NCI-H2171 (cell line): Measurements from ENCODE around the gene WDR18.
"Not testable (repeated sequence)": the region's sequence is repeated elsewhere in the genome, so short reads cannot be mapped to it uniquely, and the experiment has no call there.

Source experiments
- DNase-seq: peaks from one replicate; lab custom pipeline; 2025; lab: John Stamatoyannopoulos, UW

WDR18 gene

DNA sequence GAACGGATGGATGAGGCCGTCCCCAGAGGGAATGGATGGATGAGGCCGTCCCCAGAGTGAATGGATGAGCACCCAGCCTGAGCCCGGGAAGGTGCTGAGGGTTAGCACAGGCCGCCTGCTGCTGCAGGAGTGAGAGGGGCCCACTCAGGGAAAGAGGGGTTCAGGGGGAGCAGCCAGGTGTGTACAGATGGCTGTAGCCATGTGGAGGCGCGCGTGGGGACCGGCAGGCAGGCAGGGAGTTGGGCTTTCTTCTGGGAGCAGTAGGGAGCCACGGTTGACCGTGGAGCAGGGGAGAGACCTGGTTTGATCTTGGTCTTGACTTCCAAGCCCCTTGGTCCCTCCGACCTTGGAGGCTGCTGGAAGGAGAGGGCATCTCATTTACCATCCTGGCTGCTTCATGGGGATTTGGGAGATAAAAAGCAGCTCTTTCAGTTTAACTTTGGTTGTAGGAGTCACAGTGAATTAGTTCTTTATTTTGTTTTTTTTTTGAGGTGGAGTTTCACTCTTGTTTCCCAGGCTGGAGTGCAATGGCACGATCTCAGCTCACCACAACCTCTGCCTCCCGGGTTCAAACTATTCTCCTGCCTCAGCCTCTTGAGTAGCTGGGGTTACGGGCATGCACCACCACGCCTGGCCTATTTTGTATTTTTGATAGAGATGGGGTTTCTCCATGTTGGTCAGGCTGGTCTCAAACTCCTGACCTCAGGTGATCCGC lies 33.6 kb upstream of the WDR18 start:
- no peak for DNase-seq

DNA sequence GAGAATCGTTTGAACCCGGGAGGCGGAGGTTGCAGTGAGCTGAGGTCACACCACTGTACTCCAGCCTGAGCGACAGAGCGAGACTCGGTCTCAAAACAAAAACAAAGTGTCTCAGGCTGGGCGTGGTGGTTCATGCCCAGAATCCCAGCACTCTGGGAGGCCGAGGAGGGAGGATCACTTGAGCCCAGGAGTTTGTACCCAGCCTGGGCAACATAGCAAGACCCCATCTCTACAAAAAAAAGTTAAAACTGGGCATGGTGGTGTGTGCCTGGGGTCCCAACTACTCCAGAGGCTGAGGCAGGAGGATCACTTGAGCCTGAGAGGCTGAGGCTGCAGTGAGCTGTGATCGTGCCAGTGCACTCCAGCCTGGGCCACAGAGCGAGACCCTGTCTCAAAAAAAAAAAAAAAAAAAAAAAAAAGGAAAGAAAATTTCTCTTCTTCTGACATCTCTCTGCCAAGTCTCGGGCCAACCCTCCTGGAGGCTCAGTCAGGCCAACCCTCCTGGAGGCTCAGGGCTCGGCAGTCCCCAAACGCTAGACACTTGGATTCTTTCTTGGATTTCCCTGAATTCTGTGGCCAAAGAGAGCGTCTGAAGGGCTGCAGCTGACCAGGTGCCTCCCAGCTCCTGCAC lies 32.0 kb upstream of the WDR18 start:
- DNase-seq: no peak

DNA sequence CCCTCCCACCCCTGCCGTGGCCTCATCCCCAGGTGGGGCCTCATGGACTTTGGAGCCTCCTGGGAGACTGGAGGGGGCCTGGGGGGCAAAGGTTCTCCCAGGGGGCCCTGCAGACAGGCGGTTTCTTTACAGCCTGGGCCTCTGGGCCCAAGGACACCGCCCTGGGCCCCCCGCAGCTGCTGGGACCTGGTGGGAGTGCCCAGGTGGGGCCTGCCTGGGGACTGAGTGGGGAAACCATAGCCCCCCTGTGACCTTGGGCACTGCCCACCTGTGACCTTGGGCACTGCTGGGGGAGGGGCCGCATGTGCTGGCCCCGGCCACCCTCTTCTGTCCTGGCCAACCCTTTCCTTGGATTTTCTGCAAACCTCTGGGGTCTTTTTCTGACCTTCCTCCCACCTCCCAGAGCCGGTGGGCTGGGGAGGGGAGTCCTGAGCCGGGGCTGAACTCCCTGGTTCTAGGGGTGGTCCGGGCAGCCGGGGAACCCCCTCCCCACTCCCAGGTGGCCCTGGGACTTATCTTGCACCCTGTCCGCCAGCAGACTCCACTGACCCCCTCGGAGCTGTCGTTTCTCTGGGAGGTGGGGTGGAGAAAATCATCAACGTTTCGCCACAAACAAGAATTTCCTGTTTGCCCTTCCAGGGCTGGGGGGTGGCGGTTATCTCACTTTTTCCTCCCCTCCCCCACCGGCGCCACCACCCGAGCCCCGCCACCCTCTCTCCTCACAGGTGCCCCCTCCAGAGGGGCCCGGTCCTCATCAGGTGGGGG lies 31.3 kb upstream of the WDR18 start:
- DNase-seq: no peak

DNA sequence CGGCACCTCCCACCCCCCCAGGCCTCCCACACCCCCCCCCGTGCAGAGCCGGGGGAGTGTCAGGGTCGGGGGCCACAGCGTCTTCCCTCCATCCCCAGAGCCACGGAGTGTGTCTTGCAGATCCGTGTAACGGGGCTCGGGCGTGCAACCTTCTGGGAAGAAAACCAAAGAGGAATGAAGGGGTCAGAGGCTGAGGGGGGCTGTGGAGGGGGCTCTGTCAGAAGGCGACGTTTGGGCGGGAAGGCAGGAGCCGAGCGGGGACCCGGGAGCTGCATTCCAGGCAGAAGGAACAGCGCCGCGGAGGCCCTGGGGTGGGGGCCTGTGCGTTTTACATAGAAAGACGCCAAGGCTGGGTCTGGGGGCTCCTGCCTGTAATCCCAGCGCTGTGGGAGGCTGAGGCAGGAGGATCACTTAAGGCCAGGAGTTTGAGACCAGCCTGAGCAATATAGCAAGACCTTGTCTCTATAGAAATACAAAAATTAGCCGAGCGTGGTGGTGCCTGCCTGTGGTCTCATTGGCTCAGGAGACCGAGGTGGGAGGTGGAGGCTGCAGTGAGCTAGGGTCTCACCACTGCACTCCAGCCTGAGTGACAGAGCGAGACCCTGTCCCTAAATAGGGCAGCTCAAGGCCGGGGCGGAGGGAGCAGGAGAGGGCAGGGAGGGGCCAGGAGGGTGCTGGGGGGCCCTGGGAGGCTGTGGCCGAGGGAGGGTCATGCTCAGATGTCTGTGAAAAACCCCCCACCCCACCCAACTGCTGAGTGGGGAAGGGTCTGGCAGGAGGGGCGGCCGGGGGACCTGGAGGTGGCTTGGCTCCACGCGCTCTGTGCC lies 30.5 kb upstream of the WDR18 start:
- no peak for DNase-seq

DNA sequence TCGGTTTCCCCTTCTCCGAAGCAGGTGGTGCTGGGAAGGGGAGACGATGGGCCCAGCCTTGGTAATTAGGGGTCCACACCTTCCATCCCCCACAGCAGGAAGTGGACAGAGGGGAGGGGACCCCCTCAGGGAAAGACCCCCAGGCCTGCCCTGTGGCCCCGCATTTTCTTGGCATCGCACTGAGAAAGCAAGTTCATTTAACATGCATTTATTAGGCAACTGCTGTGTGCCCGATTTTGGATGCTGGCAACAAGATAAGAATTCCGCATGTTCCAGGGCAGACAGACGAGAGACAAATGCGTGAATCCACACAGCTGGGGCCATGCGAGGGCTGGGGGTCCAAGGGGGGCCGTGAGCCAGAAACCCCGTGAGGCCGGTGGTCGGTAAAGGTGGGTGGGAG lies 29.9 kb upstream of the WDR18 start:
- no peak for DNase-seq

DNA sequence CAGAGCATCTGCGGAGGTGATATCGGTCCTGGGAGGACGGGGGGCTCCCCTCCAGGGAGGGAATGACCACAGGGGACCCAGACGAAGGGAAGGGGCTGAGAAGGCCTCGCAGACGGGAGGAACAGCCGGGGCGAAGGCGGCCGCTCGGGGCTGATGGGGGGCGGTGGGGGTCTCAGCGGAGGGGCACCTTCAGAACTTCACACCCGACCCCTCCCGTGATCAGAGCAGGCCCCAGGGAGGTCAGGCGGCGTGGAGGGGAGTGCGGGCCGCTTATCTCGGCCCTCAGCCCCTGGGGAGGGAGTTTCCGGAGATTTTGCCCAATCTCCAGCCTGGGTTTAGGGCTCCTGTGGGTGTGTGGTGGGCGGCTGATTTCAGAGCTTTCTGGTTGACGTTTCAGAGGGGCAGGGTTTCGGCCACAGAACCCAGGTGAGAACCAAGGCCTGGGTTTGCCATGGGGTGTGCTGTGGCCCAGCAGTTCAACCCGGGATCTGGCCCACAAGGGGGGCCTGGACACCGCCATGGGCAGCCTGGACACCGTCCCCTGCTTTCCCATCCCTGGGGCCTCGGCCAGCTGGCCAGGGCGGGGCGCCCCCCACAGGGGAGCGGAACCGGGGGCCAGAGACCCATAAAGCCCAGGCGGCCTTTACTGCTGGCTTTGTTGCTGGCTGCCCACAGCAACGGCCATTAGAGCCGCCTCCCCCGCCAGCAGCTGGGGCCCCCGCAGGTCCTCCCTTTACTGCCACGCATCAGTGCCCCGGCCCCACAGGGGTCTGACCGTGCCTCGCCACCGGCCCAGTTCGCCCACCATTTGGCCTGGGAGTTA lies 29.3 kb upstream of the WDR18 start:
- DNase-seq: no peak

DNA sequence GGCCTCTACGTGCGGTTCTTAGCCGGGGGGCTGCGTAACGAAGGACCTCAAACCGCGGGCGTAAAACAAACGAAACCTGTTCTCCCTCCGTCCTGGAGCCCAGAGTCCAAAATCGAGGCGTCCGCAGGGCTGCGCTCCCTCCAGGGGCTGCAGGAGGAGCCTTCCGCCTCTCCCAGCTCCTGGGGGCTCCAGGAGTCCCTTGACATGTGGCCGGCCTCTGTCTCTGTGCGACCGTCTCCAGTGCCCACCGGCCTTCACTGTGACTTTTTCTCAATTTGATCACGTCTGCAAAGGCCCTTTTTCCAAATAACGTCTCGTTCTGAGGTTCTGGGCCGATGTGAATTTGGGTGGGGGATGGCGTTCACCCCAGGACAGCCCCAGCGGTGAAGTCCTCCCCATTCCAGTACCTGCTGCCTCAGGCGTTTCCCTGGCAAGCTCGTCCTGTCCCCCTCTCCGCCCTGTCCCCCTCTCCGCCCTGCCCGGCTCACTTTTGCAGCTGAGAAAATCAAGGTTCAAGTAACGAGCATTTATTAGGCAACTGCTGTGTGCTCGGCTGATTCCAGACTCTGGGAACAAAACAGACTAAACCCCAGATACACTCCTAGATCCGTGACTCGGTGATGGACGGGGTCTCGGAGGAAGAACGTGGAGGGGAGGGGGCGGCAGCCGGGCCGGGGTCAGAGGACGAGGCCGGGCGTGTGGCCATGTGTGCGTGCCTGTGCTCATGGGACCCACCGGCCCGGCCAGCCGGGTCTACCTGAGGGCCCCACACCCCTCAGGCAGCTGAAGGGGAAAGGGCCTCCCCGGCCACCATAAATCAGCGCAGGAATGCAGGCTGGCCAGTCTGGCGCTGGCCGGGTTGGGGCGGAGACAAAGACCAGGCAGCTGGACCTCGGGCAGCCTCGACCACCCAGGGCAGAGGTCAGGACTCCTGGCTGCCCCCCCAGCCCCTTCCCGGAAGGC lies 28.1 kb upstream of the WDR18 start:
- DNase-seq: no peak

DNA sequence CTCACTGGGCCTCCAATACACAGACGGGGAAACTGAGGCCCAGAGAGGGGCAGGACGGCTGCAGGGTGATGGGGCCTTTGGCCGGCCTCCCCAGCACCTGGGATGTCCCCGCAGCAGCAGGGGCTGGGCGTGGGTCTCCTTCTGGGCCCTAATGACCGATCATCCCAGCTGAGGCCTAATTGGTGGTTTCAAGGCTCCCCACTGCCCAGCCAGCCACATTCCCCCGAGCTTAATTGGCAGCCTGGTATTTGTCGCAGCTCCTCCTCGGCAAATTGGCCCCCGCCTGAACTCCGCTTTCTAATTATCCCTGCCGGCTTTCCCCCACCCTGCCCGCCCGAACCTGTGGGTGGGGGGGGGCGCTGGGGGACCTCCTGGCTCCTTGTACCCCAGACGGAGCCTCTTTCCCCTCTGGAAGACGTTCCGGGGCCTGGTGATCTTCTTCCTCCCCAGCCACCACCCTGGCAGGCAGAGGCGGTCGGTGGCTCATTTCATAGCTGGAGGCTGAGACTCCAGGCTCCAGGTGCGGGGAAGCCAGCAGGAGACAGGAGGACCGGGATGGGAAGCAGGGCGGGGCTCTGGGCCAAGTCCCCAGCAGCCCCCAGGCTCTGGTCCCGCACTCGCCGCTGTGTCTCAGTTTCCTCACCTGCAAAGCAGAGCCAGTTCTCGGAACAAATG lies 27.2 kb upstream of the WDR18 start:
- no peak for DNase-seq

DNA sequence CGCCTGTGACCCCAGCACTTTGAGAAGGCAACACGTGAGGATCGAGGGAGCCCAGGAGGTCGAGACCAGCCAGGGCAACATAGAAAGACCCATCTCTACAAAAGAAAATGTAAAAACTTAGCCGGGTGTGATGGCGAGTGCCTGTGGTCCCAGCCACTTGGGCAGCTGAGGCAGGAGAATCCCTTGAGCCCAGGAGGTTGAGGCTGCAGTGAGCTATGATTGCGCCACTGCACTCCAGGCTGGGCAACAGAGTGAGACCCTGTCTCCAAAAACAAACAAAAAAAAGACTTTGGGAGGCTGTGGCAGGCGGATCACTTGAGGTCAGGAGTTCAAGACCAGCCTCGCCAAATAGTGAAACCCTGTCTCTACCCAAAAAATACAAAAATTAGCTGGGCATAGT lies 26.6 kb upstream of the WDR18 start:
- DNase-seq: not testable (repeated sequence)

DNA sequence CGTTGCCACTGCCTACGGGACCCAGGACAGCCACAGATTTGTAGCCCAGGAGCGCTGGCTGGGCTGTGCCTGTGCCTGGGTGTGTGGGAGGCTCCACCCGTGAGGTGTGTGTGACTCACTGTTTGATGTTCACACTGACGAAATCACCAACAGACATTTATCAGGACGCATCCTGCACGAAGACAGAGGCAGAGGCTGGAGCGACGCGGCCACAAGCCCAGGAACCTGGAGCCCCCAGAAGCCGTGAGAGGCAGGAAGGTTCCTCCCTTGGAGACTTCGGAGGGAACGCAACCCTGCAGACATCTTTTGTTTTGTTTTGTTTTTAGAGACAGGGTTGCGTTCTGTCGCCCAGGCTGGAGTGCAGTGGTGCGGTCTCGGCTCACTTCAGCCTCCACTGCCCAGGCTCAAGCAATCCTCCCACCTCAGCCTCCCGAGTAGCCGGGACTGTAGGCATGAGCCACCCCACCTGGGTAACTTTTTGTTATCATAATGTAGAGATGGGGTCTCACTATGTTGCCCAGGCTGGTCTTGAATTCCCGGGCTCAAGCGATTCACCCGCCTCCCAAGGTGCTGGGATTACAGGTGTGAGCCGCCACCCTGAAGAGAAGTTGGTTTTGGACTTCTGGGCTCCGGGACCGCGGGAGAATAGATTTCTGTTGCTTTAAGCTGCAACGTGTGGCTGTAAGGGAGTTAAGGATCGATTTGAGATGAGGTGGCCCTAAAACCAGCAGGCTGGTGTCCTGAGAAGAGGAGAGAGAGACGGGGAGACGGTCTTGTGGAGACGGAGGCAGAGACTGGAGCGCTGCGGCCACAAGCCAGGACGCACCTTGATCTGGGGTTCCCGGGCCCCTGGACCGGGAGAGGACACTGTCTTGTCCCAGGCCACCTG lies 24.9 kb upstream of the WDR18 start:
- no peak for DNase-seq

DNA sequence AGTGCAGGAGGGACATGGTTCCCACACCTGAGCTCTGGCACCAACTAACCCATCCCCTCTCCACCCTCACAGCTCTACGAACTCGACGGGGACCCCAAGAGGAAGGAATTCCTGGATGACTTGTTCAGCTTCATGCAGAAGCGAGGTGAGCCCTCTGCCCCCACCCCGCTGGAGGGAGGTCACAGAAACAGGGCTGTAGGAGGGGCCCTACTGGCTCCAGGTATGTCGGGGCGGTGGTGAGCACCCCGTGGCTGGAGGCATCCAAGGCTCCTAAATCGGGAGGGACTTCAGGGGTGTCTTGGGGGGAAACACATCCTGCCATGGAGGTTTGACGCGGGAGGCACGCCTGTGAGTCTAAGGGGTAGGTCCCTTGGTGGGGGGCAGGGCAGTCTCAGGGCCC lies 24.1 kb upstream of the WDR18 start:
- DNase-seq: no peak

DNA sequence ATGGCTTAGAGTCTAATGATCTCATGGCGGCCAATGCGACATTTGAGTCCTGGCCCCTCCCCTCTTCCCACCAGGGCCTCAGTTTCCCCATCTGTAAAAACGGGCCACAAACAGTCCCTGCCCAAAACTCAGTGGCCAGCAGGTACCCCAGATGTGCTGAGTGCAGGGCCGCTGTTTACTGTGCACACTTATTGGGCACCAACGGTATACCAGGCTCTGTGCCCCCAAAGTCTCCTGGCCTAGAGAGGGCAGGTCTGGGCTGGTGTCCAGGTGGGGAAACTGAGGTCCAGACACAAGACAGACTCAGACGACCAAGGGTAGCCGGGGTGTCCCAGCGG lies 23.6 kb upstream of the WDR18 start:
- DNase-seq: no peak

DNA sequence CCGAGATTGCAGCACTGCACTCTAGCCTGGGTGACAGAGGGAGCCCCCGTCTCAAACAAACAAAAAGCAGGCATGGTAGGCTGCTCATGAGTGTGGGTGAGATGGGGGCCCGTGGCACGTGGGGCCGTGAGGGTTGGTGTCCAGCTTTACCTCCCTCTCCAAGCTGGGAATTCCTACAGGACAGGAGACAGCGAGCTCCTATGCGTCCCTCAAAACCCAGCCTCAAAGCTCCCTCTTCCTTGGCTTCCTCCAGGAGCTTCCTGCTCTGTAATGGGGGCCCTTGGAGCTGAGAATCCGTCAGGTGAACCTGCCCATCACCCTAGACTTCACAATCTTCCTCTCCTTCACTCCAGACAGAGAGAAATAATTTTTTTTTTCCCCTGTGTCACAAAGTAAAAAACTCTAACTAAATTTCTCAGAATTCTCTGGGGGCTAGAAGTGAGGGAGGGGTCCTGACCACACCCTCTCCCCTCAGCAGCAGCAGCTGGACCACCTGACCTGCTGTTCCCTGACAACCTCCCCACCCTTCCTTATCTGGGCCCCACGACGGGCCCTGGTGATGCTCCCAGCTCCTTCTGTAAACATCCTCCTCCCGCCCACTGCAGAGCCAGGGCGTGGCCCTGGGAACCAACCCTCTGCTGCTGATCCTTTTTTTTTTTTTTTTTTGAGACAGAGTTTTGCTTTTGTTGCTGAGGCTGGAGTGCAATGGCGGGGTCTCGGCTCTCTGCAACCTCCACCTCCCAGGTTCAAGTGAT lies 22.1 kb upstream of the WDR18 start:
- peak; percentile 15 for DNase-seq

DNA sequence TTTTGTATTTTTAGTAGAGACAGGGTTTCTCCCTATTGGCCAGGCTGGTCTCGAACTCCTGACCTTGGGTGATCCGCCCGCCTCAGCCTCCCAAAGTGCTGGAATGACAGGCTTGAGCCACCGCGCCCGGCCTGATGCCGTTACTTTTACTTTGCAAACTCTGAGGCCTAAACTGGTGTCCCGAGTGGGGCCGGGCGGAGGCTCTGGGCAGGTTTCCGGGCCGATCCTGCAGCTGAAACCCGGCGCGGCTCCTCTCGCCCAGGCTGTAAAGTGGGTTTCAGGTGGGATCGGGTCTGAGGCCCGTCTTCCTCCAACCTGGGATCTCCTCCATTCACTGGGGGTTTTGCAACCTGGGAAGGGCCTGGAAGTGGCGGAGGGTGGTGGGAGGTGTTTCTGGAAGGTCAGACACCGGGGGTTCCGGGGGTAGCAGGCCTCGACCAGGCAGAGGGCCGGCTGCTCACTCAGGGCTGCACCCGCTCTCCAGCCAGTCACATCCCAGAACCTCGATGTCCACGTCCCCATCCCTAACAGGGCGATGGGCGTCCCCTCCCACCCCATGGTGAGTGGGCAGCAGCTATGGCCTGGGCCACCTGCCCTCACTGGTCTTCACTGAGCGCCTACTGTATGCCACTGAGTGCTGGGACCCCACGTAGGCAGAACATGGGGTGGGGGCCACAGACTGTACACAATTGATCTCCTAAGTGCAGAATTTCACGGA lies 21.3 kb upstream of the WDR18 start:
- DNase-seq: no peak

DNA sequence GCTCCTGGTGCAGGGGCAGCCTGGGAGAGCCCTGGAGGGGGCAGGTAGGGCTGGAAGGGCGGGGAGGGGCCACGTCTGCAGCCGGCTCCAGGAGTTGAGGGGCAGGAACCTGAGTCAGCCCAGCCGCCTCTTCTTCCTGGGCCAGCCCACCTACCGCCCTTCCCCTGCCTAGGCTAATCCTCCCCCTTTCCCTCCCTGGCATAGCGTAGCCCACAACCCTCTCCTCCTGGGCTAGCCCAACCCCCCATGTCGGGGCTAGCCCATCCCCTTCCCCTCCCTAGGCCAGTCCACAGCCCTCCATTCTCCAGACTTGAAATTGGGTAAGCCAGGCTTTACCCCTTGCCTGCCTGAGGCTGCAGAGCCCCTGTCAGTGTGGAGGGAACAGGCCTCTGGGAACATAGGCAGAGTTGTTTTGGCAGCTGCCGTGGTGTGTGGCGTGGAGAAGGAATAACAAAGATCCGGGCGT lies 20.6 kb upstream of the WDR18 start:
- DNase-seq: no peak

DNA sequence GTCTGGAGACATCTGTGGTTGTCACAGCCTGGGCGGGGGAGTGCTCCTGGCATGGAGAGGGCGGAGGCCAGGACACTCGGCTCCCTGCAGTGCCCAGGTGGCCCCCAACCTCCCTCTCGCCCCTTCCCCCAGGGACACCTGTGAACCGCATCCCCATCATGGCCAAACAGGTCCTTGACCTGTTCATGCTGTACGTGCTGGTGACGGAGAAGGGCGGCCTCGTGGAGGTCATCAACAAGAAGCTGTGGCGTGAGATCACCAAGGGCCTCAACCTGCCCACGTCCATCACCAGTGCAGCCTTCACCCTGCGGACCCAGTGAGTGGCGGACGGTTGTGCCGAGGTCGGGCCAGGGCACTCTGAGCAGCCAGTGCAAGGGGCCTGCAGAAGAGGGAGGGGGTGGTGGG lies 20.0 kb upstream of the WDR18 start:
- no peak for DNase-seq
